Fibroblast of skin of right quadriceps (primary cell): ENCODE data around the gene RIPK4.

Experiments
- DNase-seq: peaks from one replicate; pipeline ENCODE4 v3.0.0-alpha.2; 2013

The RIPK4 gene

GRCh38 chr21:41751611-41752011 lies 15.2 kb downstream of the RIPK4 start:
- no peak for DNase-seq

GRCh38 chr21:41750532-41751151 lies 16.2 kb downstream of the RIPK4 start:
- DNase-seq, result no peak

GRCh38 chr21:41750051-41750450 lies 16.8 kb downstream of the RIPK4 start:
- peak; percentile 52 for DNase-seq

- no peak for DNase-seq
Measured at GRCh38 chr21:41749286-41749685, 17.6 kb downstream of the RIPK4 start.

GRCh38 chr21:41747943-41748738 lies 18.7 kb downstream of the RIPK4 start:
- DNase-seq, result no peak

- DNase-seq, result no peak
Measured at GRCh38 chr21:41746744-41747006, 20.2 kb downstream of the RIPK4 start.

GRCh38 chr21:41745971-41746743 lies 20.7 kb downstream of the RIPK4 start:
- DNase-seq, result no peak

- DNase-seq, result no peak
Measured at GRCh38 chr21:41745026-41745820, 21.6 kb downstream of the RIPK4 start.

GRCh38 chr21:41744028-41744930 lies 22.6 kb downstream of the RIPK4 start:
- DNase-seq, result no peak

GRCh38 chr21:41743321-41744027 lies 23.4 kb downstream of the RIPK4 start:
- DNase-seq, result no peak

GRCh38 chr21:41742073-41742875 lies 24.6 kb downstream of the RIPK4 start:
- no peak for DNase-seq

- DNase-seq, result no peak
Measured at GRCh38 chr21:41741253-41742072, 25.4 kb downstream of the RIPK4 start.

GRCh38 chr21:41740604-41741252 lies 26.1 kb downstream of the RIPK4 start:
- no peak for DNase-seq

GRCh38 chr21:41739936-41740335 lies 26.9 kb downstream of the RIPK4 start:
- no peak for DNase-seq

GRCh38 chr21:41739011-41739410 lies 27.8 kb downstream of the RIPK4 start:
- DNase-seq, result no peak

GRCh38 chr21:41737651-41738324 lies 29.1 kb downstream of the RIPK4 start:
- no peak for DNase-seq

GRCh38 chr21:41736423-41736822 lies 30.4 kb downstream of the RIPK4 start:
- no peak for DNase-seq

GRCh38 chr21:41733951-41734689 lies 32.7 kb downstream of the RIPK4 start:
- no peak for DNase-seq
